GM12891 (cell line): Measurements from ENCODE around the gene TMEM30A.

Source experiments
- DNase-seq: peaks from one replicate; pipeline ENCODE4 v3.0.0; 2011; ENCODE audit warnings: low spot score; ENCODE audit not compliant: insufficient read length
- FAIRE-seq: peaks from 2 replicates; lab custom pipeline; 2011; peaks lifted over from hg19 to GRCh38; lab: Jason Lieb, UNC
- PAX5 ChIP-seq: IDR thresholded peaks from 2 replicates; pipeline ENCODE4 v1.6.1; 2011; ENCODE audit warnings: low read length, moderate library complexity, mild to moderate bottlenecking; ENCODE audit not compliant: insufficient read depth, severe bottlenecking
- POLR2A ChIP-seq: IDR thresholded peaks from 2 replicates; pipeline ENCODE4 v1.6.1; 2011; ENCODE audit warnings: low read depth, low read length, control low read depth
- POLR2AphosphoS5 ChIP-seq: IDR thresholded peaks from 2 replicates; pipeline ENCODE4 v1.6.1; 2011; ENCODE audit warnings: low read depth, low read length, control low read depth
- POU2F2 ChIP-seq: IDR thresholded peaks from 2 replicates; pipeline ENCODE4 v1.6.1; 2011; ENCODE audit warnings: low read depth, mild to moderate bottlenecking, control low read depth, low read length, moderate library complexity
- SPI1 ChIP-seq: IDR thresholded peaks from 2 replicates; pipeline ENCODE4 v1.6.1; 2011; ENCODE audit warnings: low read depth, low read length, control low read depth
- TAF1 ChIP-seq: IDR thresholded peaks from 2 replicates; pipeline ENCODE4 v1.6.1; 2011; ENCODE audit warnings: low read depth, low read length, control low read depth

Gene TMEM30A

GRCh38 chr6:75268988-75269354, 15.6 kb downstream of the TMEM30A start:
- TF ChIP-seq POLR2AphosphoS5 = no peak
- no peak for TF ChIP-seq POU2F2
- TF ChIP-seq TAF1 = no peak
- no peak for TF ChIP-seq POLR2A
- no peak for TF ChIP-seq PAX5
- TF ChIP-seq SPI1 = no peak
- peak; percentile 55 for FAIRE-seq
- no peak for DNase-seq

DNA sequence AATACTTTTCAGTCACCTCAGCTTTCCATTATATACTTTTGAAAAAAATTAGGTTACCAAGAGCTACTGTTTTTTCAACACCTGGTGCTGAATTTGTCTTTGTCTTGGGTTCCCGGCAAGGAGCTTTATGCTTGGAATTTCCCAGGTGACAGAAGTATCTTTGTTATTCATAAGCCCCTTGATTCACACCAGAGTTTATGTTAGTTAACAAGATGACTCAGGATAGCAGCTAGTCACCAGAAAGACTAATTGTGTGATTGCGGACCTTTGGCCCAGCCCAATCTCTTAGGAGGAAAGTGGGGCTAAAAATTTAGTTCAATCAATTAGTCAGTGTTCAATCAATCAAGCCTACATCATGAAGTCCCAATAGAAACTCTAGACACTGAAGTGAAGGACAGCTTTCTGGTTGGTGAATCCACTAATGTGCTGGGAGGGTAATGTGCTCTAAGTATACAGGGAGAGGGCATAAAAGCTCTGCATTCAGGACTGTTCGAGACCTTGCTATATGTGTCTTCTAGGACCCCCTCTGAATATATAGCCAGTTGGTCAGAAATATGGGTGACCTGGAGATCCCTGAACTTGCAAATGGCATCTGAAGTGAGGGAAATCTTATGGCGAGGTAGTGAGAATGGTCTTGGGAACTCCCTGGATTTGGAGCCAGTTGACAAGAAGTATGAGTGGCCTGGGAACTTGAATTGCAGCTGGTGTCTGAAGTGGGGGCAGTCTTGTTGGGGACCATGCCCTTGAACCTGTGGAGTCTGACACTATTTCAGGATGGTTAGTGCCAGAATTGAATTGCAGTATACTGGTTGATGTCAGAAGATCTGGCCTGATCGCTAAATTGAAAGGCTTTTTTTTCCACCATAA, 16.2 kb downstream of the TMEM30A start:
- TF ChIP-seq POLR2AphosphoS5 = no peak
- TF ChIP-seq TAF1 = no peak
- no peak for TF ChIP-seq PAX5
- no peak for TF ChIP-seq POU2F2
- no peak for TF ChIP-seq SPI1
- no peak for TF ChIP-seq POLR2A
- peak; percentile 28 for FAIRE-seq
- DNase-seq = no peak

DNA sequence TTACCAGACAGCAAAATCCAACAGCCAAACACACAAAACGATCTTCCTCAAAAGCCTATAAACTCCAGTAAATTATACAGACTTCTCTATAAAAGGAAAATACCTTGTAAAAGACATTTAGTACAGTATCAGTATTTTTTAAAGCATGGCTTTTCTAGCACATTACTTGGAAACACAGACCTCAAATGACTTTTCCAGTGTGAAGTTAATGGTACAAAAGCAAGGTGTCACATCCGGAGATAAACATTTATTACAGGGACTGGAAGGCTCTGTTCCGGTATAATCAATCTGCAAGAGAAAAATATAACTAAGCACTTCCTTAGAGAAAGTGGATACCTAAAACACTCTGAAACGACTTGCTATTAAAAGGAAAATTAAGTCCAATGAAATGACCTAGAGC, 17.1 kb downstream of the TMEM30A start:
- TF ChIP-seq POLR2AphosphoS5 = no peak
- TF ChIP-seq PAX5 = no peak
- no peak for TF ChIP-seq SPI1
- TF ChIP-seq TAF1 = no peak
- TF ChIP-seq POLR2A = no peak
- FAIRE-seq = no peak
- DNase-seq = no peak

- FAIRE-seq (peak; percentile 72), DNase-seq (no peak)
- TF ChIP-seq POLR2A = no peak
- no peak for TF ChIP-seq TAF1
- no peak for TF ChIP-seq POLR2AphosphoS5
- no peak for TF ChIP-seq POU2F2
- TF ChIP-seq SPI1 = no peak
- no peak for TF ChIP-seq PAX5
Observed at GRCh38 chr6:75266716-75267291, 17.8 kb downstream of the TMEM30A start.

DNA sequence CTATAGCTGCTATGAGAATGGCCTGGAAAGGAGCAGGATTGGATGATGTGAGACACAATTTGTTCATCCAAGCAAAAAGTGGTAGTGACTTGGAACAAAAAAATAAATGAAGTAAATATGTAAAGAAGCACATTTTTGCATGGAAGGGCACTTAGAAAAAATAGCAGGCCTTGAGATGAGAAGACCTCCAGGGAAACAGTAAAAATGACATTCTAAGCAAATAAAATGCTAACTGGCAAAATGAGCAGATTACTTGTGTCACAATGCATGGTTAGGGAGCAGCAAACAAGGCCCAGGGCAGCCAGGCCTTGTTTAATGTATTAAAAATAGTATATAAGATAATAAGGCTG, 21.2 kb downstream of the TMEM30A start:
- DNase-seq (no peak), FAIRE-seq (no peak)
- no peak for TF ChIP-seq PAX5
- TF ChIP-seq POLR2A = no peak
- TF ChIP-seq TAF1 = no peak
- no peak for TF ChIP-seq POLR2AphosphoS5
- TF ChIP-seq SPI1 = no peak
- TF ChIP-seq POU2F2 = no peak

DNA sequence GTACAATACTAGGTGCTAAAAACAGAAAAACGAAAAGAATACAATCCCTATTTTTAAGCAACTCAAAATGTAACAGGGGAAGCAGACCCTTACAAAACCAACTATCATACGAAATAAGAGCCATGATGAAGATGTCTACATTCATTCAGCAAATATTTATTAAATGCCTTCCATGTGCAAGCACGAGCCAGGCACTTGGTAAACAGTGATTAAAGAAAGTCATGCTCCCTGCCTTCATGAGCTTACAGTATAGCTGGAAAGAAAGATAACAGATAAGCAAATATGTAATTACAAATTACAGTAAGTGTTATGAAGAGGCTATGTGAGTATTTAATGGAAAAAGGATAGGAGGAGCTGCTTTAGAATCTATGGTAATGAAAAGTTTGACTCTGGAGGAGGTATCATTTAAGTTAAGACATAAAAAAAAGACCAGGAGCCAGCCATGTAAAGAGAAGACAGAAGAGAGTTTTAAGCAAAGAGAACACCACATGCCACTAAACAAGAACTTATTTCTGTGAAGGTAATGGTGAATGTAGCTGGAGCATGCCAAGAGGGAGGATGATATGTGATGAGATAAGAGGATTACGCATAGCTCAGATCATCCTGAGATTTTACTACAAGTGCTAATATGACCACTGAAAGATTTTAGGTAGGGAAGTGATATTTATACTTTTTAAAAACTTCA, 21.7 kb downstream of the TMEM30A start:
- DNase-seq = no peak

GRCh38 chr6:75261299-75261698, 23.3 kb downstream of the TMEM30A start:
- no peak for TF ChIP-seq POU2F2
- TF ChIP-seq POLR2AphosphoS5 = no peak
- no peak for TF ChIP-seq SPI1
- no peak for TF ChIP-seq PAX5
- no peak for TF ChIP-seq TAF1
- FAIRE-seq (no peak), DNase-seq (no peak)

More for the DNA sequence above, 21.7 kb downstream of the TMEM30A start:
- no peak for FAIRE-seq
- TF ChIP-seq POLR2A = no peak
- no peak for TF ChIP-seq SPI1
- TF ChIP-seq POLR2AphosphoS5 = no peak
- no peak for TF ChIP-seq PAX5
- TF ChIP-seq POU2F2 = no peak
- TF ChIP-seq TAF1 = no peak

DNA sequence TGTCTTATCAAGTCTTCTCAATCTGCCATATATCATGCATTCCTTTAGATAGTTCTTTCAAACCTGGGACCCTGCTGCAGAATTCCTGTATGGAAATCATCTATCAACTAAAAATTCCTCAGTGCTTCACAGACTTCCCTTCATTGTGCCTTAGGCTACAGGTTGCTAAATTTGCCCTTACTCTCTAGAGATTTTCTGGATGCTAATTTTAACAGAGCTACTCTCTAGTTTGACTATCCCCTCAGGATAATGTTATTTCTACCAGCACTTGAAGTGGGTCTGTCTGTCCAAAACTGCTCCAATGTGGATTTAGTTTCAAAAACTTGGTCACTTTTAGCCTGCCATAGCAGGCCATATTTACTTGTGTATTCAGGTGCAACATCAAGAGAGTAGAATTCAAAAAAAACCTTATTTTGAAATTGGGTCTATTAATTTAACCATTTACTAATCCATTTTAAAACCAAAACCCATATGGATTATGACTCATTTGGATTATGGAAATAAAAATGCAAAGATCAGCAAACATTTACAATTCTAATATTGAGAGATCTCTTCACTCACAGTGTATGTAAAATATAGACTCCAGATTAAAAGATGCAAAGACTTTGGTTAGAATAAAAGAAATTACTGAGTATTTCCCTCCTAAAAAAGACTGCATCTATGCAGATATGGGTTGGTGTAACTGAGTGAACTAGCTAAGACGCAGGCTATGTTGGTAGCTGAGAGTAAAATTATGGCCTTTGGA, 27.1 kb downstream of the TMEM30A start:
- no peak for FAIRE-seq
- DNase-seq = no peak
- TF ChIP-seq TAF1 = no peak
- no peak for TF ChIP-seq PAX5

DNA sequence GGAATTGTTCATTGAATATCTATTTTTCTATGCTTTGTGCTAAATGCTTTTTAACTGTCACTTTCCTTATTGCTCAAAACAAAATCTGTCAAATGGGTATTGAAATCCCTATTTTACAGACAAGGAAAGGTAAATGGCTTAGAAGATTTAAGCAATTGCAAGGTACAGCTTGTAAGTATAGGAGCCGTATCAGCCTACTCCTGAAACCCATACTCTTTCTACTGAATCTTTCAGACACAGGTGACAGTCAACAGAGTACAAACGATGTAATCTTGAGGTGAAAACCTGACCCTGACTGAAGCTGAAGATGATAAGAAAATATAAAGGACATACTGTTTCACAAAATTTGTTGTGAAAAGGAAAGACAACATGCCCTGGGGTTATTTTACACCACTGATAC, 34.0 kb downstream of the TMEM30A start:
- DNase-seq = no peak
- no peak for FAIRE-seq
- TF ChIP-seq POLR2A = no peak
- no peak for TF ChIP-seq SPI1
- TF ChIP-seq POLR2AphosphoS5 = no peak
- no peak for TF ChIP-seq TAF1
- no peak for TF ChIP-seq PAX5
- no peak for TF ChIP-seq POU2F2
